ENCODE measurements around the gene EFHD2. TPM values are rescaled to one million over a fixed set of nuclear protein-coding genes. Genes with fewer than 3 reads are reported as not detected.

EFHD2 gene
- total and polyA plus RNA-seq, 2 donors (not counting 1 experiment from before 2014, with no cell fraction given): 14.9 to 23.5 TPM

DNA sequence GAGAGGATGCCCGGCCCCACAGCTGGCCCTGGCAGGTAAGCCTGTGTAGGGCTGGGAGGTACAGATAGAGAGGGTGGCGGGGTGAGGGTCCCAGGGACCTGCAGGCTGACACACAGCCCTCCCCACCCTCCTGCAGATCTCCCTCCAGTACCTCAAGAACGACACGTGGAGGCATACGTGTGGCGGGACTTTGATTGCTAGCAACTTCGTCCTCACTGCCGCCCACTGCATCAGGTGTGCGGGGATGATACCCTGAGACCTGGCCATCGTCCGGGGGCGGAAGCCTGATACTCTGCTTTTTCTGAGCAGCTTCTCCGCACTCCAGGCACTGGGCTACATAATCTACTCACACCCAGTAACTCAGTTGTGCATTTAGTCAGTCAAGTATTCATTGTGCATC, 30.7 kb downstream of the EFHD2 start:
- TF ChIP-seq EZH2 (IDR thresholded peaks at IDR 0.05; ENCODE audit: low read length, missing control alignments): no peak
- TF ChIP-seq, protein P1, sequence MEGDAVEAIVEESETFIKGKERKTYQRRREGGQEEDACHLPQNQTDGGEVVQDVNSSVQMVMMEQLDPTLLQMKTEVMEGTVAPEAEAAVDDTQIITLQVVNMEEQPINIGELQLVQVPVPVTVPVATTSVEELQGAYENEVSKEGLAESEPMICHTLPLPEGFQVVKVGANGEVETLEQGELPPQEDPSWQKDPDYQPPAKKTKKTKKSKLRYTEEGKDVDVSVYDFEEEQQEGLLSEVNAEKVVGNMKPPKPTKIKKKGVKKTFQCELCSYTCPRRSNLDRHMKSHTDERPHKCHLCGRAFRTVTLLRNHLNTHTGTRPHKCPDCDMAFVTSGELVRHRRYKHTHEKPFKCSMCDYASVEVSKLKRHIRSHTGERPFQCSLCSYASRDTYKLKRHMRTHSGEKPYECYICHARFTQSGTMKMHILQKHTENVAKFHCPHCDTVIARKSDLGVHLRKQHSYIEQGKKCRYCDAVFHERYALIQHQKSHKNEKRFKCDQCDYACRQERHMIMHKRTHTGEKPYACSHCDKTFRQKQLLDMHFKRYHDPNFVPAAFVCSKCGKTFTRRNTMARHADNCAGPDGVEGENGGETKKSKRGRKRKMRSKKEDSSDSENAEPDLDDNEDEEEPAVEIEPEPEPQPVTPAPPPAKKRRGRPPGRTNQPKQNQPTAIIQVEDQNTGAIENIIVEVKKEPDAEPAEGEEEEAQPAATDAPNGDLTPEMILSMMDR (conservative IDR thresholded peaks at IDR 0.05 in 1 of 2, IDR thresholded peaks at IDR 0.05 in 1 of 2; ENCODE audit: low read depth in 1 of 2, low read length in 2 of 2): no peak
- H3K9ac ChIP-seq (ENCODE audit: insufficient read depth, low read length): no peak overlapping the region

DNA sequence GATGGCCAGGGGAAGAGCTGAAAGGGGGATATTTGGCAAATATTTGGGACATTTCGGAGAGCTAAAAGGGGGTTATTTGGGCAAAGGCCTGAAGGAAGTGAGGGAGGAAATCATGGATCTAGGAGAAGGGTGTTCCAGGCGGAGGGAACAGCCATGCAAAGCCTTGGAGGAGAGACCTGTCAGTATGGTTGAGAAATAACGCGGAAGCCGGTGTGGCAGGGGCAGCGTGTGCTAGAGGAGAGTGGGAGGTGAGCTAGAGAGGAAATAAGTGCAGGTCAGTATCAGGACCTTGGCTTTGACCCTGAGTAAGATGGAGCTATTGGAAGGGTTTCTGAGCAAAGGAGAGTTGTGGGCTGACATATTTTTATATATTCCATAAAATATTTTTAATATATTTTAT, 31.6 kb downstream of the EFHD2 start:
- no peaks in the 10 kb centered on the region for H3K9me3 ChIP-seq (ENCODE audit: control insufficient read depth, insufficient read depth, low read depth, low read length)
- H3K9ac ChIP-seq (ENCODE audit: insufficient read depth, low read length): no peak overlapping the region
- H3K36me3 ChIP-seq (ENCODE audit: control insufficient read depth, insufficient read depth, low read length): no peaks in the 10 kb centered on the region
- no peak overlapping the region for H3K4me2 ChIP-seq (ENCODE audit: extremely low read depth, insufficient read depth, low read length)
- H2AFZ ChIP-seq (ENCODE audit: low read length): no peak overlapping the region
- peaks cover 7% of the 10 kb centered on the region for H3K27me3 ChIP-seq (ENCODE audit: control insufficient read depth, insufficient read depth, low read length)
- H4K20me1 ChIP-seq (ENCODE audit: control insufficient read depth, extremely low read depth, insufficient read depth, low read length): peaks cover 1% of the 10 kb centered on the region
- H3K4me1 ChIP-seq (ENCODE audit: control insufficient read depth, extremely low read depth, insufficient read depth, low read length): no peaks in the 10 kb centered on the region
- no peak overlapping the region for H3K4me3 ChIP-seq (replicated peaks in 1 of 4; ENCODE audit: control extremely low read depth in 1 of 4, insufficient read depth in 1 of 4, low read depth in 3 of 4, low read length in 4 of 4)
- H3K27ac ChIP-seq (ENCODE audit: insufficient read depth, low read length): no peak overlapping the region
- no peaks in the 10 kb centered on the region for H3K79me2 ChIP-seq (ENCODE audit: control insufficient read depth, insufficient read depth, low read length)
- no peak for TF ChIP-seq EZH2 (IDR thresholded peaks at IDR 0.05; ENCODE audit: low read length, missing control alignments)
- TF ChIP-seq, protein P1 (conservative IDR thresholded peaks at IDR 0.05 in 1 of 2, IDR thresholded peaks at IDR 0.05 in 1 of 2; ENCODE audit: low read depth in 1 of 2, low read length in 2 of 2): no peak
- DNase-seq (ENCODE audit: low read depth in 2 of 2): no peak

More for the DNA sequence above, 30.7 kb downstream of the EFHD2 start:
- Histone ChIP-seq H3K27me3 (ENCODE audit: control insufficient read depth, insufficient read depth, low read length) (peaks cover 7% of the 10 kb centered on the region), H3K36me3 (ENCODE audit: control insufficient read depth, insufficient read depth, low read length) (no peaks in the 10 kb centered on the region), H3K27ac (ENCODE audit: insufficient read depth, low read length) (no peak overlapping the region), H4K20me1 (ENCODE audit: control insufficient read depth, extremely low read depth, insufficient read depth, low read length) (peaks cover 1% of the 10 kb centered on the region), H3K4me3 (replicated peaks in 1 of 4; ENCODE audit: control extremely low read depth in 1 of 4, insufficient read depth in 1 of 4, low read depth in 3 of 4, low read length in 4 of 4) (no peak overlapping the region), H3K4me1 (ENCODE audit: control insufficient read depth, extremely low read depth, insufficient read depth, low read length) (no peaks in the 10 kb centered on the region), H3K4me2 (ENCODE audit: extremely low read depth, insufficient read depth, low read length) (no peak overlapping the region), H3K79me2 (ENCODE audit: control insufficient read depth, insufficient read depth, low read length) (no peaks in the 10 kb centered on the region), H3K9me3 (ENCODE audit: control insufficient read depth, insufficient read depth, low read depth, low read length) (no peaks in the 10 kb centered on the region), H2AFZ (ENCODE audit: low read length) (no peak overlapping the region)
- no peak for DNase-seq (ENCODE audit: low read depth in 2 of 2)

DNA sequence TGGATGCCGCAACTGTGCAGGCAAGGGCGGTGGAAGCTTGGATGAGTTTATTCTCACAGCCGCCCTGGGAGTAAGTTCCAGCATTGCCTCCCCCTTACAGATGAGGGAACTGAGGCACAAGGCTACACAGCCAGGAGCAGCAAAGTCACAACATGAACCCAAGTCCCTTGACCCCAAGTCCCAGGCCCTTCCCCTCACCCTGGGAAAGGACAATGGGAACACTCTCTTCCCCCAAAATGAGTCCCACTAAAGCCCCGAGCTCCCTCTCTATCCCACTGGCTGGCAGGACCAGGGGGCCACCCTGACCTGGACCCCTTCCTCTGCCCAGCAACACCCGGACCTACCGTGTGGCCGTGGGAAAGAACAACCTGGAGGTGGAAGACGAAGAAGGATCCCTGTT, 32.4 kb downstream of the EFHD2 start:
- Histone ChIP-seq H3K79me2 (ENCODE audit: control insufficient read depth, insufficient read depth, low read length) (no peaks in the 10 kb centered on the region), H3K9me3 (ENCODE audit: control insufficient read depth, insufficient read depth, low read depth, low read length) (no peaks in the 10 kb centered on the region), H3K9ac (ENCODE audit: insufficient read depth, low read length) (no peak overlapping the region), H3K4me2 (ENCODE audit: extremely low read depth, insufficient read depth, low read length) (no peak overlapping the region), H2AFZ (ENCODE audit: low read length) (no peak overlapping the region), H3K27me3 (ENCODE audit: control insufficient read depth, insufficient read depth, low read length) (peaks cover 7% of the 10 kb centered on the region), H3K4me3 (replicated peaks in 1 of 4; ENCODE audit: control extremely low read depth in 1 of 4, insufficient read depth in 1 of 4, low read depth in 3 of 4, low read length in 4 of 4) (no peak overlapping the region), H3K36me3 (ENCODE audit: control insufficient read depth, insufficient read depth, low read length) (no peaks in the 10 kb centered on the region), H3K4me1 (ENCODE audit: control insufficient read depth, extremely low read depth, insufficient read depth, low read length) (no peaks in the 10 kb centered on the region), H3K27ac (ENCODE audit: insufficient read depth, low read length) (no peak overlapping the region), H4K20me1 (ENCODE audit: control insufficient read depth, extremely low read depth, insufficient read depth, low read length) (peaks cover 1% of the 10 kb centered on the region)
- DNase-seq (ENCODE audit: low read depth in 2 of 2): no peak
- no peak for TF ChIP-seq EZH2 (IDR thresholded peaks at IDR 0.05; ENCODE audit: low read length, missing control alignments)
- TF ChIP-seq, protein P1 (conservative IDR thresholded peaks at IDR 0.05 in 1 of 2, IDR thresholded peaks at IDR 0.05 in 1 of 2; ENCODE audit: low read depth in 1 of 2, low read length in 2 of 2): no peak

Data from fibroblast of lung (primary cell).